Measurements from ENCODE around the gene CFAP157. TPM values are rescaled to one million over a fixed set of nuclear protein-coding genes. Genes with fewer than 3 reads are reported as not detected.

Gene CFAP157
- total RNA-seq, 2 donors from 2014 or later = 0.27 to 0.28 TPM

DNA sequence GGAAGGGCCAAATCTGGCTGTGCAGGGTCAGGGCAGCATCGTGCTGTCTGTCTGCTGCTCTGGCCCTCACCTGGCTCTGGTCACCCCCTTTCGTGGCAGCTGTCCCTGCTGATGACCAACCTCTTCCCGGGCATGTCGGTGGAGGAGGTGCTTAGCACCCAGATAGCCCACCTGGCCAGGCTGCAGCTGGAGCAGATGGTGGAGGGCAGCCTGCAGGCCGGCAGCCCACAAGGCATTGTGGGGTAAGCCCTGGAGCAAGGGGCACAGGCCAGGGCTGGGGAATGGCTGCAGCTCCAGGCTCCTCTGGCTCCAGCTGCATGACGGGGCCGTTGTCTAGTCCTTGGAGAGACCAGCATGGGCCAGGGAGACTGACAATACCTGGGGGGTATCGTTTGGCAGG, 20.1 kb downstream of the CFAP157 start:
- Histone ChIP-seq H3K9me3 (no peaks in the 10 kb centered on the region), H3K36me3 (no peaks in the 10 kb centered on the region), H3K27ac (no peak overlapping the region), H3K4me1 (ENCODE audit: control insufficient read depth in 1 of 2, low read depth in 2 of 2) (peaks cover 6 to 13% of the 10 kb centered on the region in 2 donors), H3K4me3 (no peak overlapping the region), H3K27me3 (replicated peaks; ENCODE audit: insufficient read depth) (no peaks in the 10 kb centered on the region)
- DNase-seq (ENCODE audit: low spot score) (no peak), ATAC-seq (ENCODE audit: insufficient number of reproducible peaks, low FRiP score, low read depth) (no peak)
- TF ChIP-seq, protein P1, sequence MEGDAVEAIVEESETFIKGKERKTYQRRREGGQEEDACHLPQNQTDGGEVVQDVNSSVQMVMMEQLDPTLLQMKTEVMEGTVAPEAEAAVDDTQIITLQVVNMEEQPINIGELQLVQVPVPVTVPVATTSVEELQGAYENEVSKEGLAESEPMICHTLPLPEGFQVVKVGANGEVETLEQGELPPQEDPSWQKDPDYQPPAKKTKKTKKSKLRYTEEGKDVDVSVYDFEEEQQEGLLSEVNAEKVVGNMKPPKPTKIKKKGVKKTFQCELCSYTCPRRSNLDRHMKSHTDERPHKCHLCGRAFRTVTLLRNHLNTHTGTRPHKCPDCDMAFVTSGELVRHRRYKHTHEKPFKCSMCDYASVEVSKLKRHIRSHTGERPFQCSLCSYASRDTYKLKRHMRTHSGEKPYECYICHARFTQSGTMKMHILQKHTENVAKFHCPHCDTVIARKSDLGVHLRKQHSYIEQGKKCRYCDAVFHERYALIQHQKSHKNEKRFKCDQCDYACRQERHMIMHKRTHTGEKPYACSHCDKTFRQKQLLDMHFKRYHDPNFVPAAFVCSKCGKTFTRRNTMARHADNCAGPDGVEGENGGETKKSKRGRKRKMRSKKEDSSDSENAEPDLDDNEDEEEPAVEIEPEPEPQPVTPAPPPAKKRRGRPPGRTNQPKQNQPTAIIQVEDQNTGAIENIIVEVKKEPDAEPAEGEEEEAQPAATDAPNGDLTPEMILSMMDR (IDR thresholded peaks at IDR 0.05) = no peak

DNA sequence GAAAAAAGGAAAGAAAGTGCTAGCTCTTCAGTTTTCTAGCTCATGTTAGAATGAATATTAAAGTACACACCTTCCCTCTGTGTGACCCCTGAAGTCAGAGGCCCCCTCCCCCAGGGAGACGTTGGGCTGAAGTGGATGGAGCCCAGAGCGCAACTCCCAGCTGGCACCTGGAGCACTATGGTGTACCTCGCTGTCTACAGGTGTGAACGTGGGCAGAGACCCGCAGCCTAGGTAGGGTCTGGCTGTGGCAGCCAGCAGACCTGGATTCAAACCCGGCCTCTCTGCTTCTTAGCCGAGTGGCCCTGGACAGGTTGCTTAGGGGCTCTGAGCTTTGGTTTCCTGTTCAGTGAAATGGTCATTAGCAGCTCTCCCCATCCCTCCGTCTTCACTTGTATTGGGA, 22.0 kb downstream of the CFAP157 start:
- Histone ChIP-seq H3K9me3 (no peaks in the 10 kb centered on the region), H3K4me1 (ENCODE audit: control insufficient read depth in 1 of 2, low read depth in 2 of 2) (peaks cover 6 to 10% of the 10 kb centered on the region in 2 donors), H3K27me3 (replicated peaks; ENCODE audit: insufficient read depth) (no peaks in the 10 kb centered on the region), H3K27ac (no peak overlapping the region), H3K36me3 (no peaks in the 10 kb centered on the region), H3K4me3 (no peak overlapping the region)
- ATAC-seq (ENCODE audit: insufficient number of reproducible peaks, low FRiP score, low read depth) = no peak
- TF ChIP-seq, protein P1 (IDR thresholded peaks at IDR 0.05) = no peak
- DNase-seq (ENCODE audit: low spot score) = no peak

DNA sequence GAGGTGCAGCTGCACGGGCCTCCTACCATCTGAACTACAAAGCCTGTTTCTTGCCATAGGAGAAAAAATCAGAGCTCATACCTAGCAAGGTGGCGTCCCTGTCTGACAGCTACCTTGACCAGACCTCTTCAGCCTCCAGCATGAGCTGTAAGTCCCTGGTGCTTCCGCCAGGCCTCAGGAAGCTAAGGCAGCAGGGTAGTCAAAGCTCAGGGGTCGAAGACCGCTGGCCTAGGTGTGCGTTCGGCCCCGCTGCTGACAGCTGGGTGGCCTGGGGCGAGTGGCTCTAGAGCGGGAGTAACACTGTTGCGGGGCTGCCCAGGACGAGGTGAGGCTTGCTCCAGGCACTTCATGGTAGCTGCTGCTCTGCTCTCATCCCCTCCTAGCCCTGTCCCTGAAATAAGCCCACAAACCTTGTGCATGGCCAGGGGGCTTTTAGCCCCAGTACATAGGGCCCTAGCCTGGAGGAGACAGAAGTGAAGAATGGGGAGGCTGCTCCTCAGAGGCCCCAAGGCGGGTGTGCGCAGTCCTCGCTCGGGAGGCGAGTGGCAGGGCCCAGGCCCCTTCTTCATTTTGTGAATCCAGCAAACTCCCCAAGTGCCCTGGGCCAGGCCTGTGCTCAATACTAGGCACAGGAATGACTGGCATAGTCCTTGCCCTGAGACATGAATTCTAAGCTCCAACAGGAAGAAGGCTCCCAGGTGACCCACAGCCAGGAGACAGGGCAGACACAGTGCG, 22.9 kb downstream of the CFAP157 start:
- TF ChIP-seq, protein P1 (IDR thresholded peaks at IDR 0.05) = no peak
- ATAC-seq (ENCODE audit: insufficient number of reproducible peaks, low FRiP score, low read depth) (no peak), DNase-seq (ENCODE audit: low spot score) (no peak)
- H3K27me3 ChIP-seq (replicated peaks; ENCODE audit: insufficient read depth) = no peaks in the 10 kb centered on the region
- no peak overlapping the region for H3K27ac ChIP-seq
- H3K36me3 ChIP-seq = no peaks in the 10 kb centered on the region
- no peak overlapping the region for H3K4me3 ChIP-seq
- no peaks in the 10 kb centered on the region for H3K9me3 ChIP-seq
- peaks cover 5 to 8% of the 10 kb centered on the region in 2 donors for H3K4me1 ChIP-seq (ENCODE audit: control insufficient read depth in 1 of 2, low read depth in 2 of 2)

- no peaks in the 10 kb centered on the region for H3K9me3 ChIP-seq
- H3K27ac ChIP-seq = no peak overlapping the region
- no peak for DNase-seq (ENCODE audit: low spot score)
- ATAC-seq (ENCODE audit: insufficient number of reproducible peaks, low FRiP score, low read depth) = no peak
- H3K36me3 ChIP-seq = no peaks in the 10 kb centered on the region
- H3K4me1 ChIP-seq (ENCODE audit: control insufficient read depth in 1 of 2, low read depth in 2 of 2) = peaks cover 4 to 7% of the 10 kb centered on the region in 2 donors
- H3K4me3 ChIP-seq = no peak overlapping the region
- no peaks in the 10 kb centered on the region for H3K27me3 ChIP-seq (replicated peaks; ENCODE audit: insufficient read depth)
- TF ChIP-seq, protein P1 (IDR thresholded peaks at IDR 0.05) = no peak
Measured at GRCh38 chr9:127730262-127730661, 23.5 kb downstream of the CFAP157 start.

- Histone ChIP-seq H3K36me3 (no peaks in the 10 kb centered on the region), H3K27ac (no peak overlapping the region), H3K4me1 (ENCODE audit: control insufficient read depth in 1 of 2, low read depth in 2 of 2) (peaks cover 4 to 11% of the 10 kb centered on the region in 2 donors), H3K4me3 (no peak overlapping the region), H3K9me3 (no peaks in the 10 kb centered on the region), H3K27me3 (replicated peaks; ENCODE audit: insufficient read depth) (no peaks in the 10 kb centered on the region)
- ATAC-seq (ENCODE audit: insufficient number of reproducible peaks, low FRiP score, low read depth) (no peak), DNase-seq (ENCODE audit: low spot score) (no peak)
- TF ChIP-seq, protein P1 (IDR thresholded peaks at IDR 0.05) = no peak
Measured at GRCh38 chr9:127730799-127731410, 24.1 kb downstream of the CFAP157 start.
